ENCODE results near the gene LEF1. TPM values are rescaled to one million over a fixed set of nuclear protein-coding genes. Genes with fewer than 3 reads are reported as not detected.

LEF1 gene
- total RNA-seq, 2 donors from 2014 or later, result 2.1 to 3.4 TPM

GRCh38 chr4:108201774-108202173 is 33.0 kb upstream of the LEF1 start:
- Histone ChIP-seq H3K9me3 (no peaks in the 10 kb centered on the region), H3K4me3 (no peak overlapping the region), H3K9ac (ENCODE audit: low read depth in 2 of 2, low read length in 2 of 2) (no peak overlapping the region), H3K4me1 (no peaks in the 10 kb centered on the region), H3K27ac (no peak overlapping the region), H3K36me3 (no peaks in the 10 kb centered on the region), H3K27me3 (no peaks in the 10 kb centered on the region)
- no peak for DNase-seq
- no peak for TF ChIP-seq CTCF (IDR thresholded peaks at IDR 0.05)
- intact Hi-C loops (cut with DNase I), result no loop called here

- Histone ChIP-seq H3K9me3 (no peaks in the 10 kb centered on the region), H3K27ac (no peak overlapping the region), H3K36me3 (no peaks in the 10 kb centered on the region), H3K4me3 (no peak overlapping the region), H3K27me3 (no peaks in the 10 kb centered on the region), H3K4me1 (no peaks in the 10 kb centered on the region), H3K9ac (ENCODE audit: low read depth in 2 of 2, low read length in 2 of 2) (no peak overlapping the region)
- no peak for DNase-seq
- intact Hi-C loops (cut with DNase I), result no loop called here
- TF ChIP-seq CTCF (IDR thresholded peaks at IDR 0.05), result no peak
Observed at GRCh38 chr4:108199881-108200280, 31.1 kb upstream of the LEF1 start.

GRCh38 chr4:108193886-108194672 is 25.3 kb upstream of the LEF1 start:
- Histone ChIP-seq H3K9ac (ENCODE audit: low read depth in 2 of 2, low read length in 2 of 2) (no peak overlapping the region), H3K27ac (no peak overlapping the region), H3K27me3 (no peaks in the 10 kb centered on the region), H3K9me3 (no peaks in the 10 kb centered on the region), H3K36me3 (no peaks in the 10 kb centered on the region), H3K4me1 (no peaks in the 10 kb centered on the region), H3K4me3 (no peak overlapping the region)
- TF ChIP-seq CTCF (IDR thresholded peaks at IDR 0.05), result no peak
- intact Hi-C loops (cut with DNase I), result no loop called here
- DNase-seq, result no peak

GRCh38 chr4:108192935-108193334 is 24.2 kb upstream of the LEF1 start:
- no peak for DNase-seq
- Histone ChIP-seq H3K4me1 (no peaks in the 10 kb centered on the region), H3K9me3 (no peaks in the 10 kb centered on the region), H3K27ac (no peak overlapping the region), H3K36me3 (no peaks in the 10 kb centered on the region), H3K4me3 (no peak overlapping the region), H3K27me3 (no peaks in the 10 kb centered on the region), H3K9ac (ENCODE audit: low read depth in 2 of 2, low read length in 2 of 2) (no peak overlapping the region)
- intact Hi-C loops (cut with DNase I), result no loop called here
- no peak for TF ChIP-seq CTCF (IDR thresholded peaks at IDR 0.05)

- Histone ChIP-seq H3K27ac (no peak overlapping the region), H3K9me3 (no peaks in the 10 kb centered on the region), H3K36me3 (no peaks in the 10 kb centered on the region), H3K4me1 (no peaks in the 10 kb centered on the region), H3K9ac (ENCODE audit: low read depth in 2 of 2, low read length in 2 of 2) (no peak overlapping the region), H3K27me3 (no peaks in the 10 kb centered on the region), H3K4me3 (no peak overlapping the region)
- intact Hi-C loops (cut with DNase I), result no loop called here
- no peak for DNase-seq
- TF ChIP-seq CTCF (IDR thresholded peaks at IDR 0.05), result no peak
Observed at GRCh38 chr4:108192056-108192455, 23.3 kb upstream of the LEF1 start.
